Transverse colon (tissue), 4 donors: ENCODE data around the gene FOXP1. TPM values are rescaled to one million over a fixed set of nuclear protein-coding genes. Genes with fewer than 3 reads are reported as not detected.

Source experiments
- DNase-seq: peaks from one replicate; pipeline ENCODE4 v3.0.0-alpha.2; 2019
- H3K27ac ChIP-seq, 4 donors: fragments of 200-600 bp; sonication (generic); 2 replicates each; pipeline ENCODE4 v1.5.1; 2016 to 2018; ENCODE audit warnings: inconsistent platforms in 4 of 4
- H3K27me3 ChIP-seq: fragments of 200-600 bp; sonication (generic); 2 replicates; pipeline ENCODE4 v1.5.1; 2017; ENCODE audit warnings: inconsistent platforms
- H3K36me3 ChIP-seq, 4 donors: fragments of 200-600 bp; sonication (generic); 2 replicates each; pipeline ENCODE4 v1.5.1; 2017 to 2019; ENCODE audit warnings: inconsistent platforms in 4 of 4
- H3K4me1 ChIP-seq, 4 donors: fragments of 200-600 bp; sonication (generic); 2 replicates each; pipeline ENCODE4 v1.5.1; 2017 to 2020; ENCODE audit warnings: inconsistent platforms in 4 of 4
- H3K4me3 ChIP-seq, 4 donors: fragments of 200-600 bp; sonication (generic); 1 replicate in 1 of 4; 2 replicates in 3 of 4; pipeline versions ENCODE4 v1.5.1 to v1.6.1; 2017 to 2019; ENCODE audit warnings: inconsistent platforms in 4 of 4
- H3K9me3 ChIP-seq, 2 donors: fragments of 200-600 bp; sonication (generic); 2 replicates each; pipeline ENCODE4 v1.5.1; 2017 to 2019; ENCODE audit warnings: inconsistent platforms in 2 of 2
- EP300 ChIP-seq: sonication (generic); formaldehyde crosslinking; IDR thresholded peaks from one replicate; pipeline ENCODE4 v1.6.1; 2017; ENCODE audit warnings: antibody characterized with exemption, low read depth
- POLR2A ChIP-seq: fragments of 450-650 bp; IDR thresholded peaks from one replicate; pipeline ENCODE4 v1.6.1; 2016; ENCODE audit warnings: antibody characterized with exemption, mild to moderate bottlenecking, moderate library complexity
- POLR2AphosphoS5 ChIP-seq, 3 donors: sonication (generic); formaldehyde crosslinking; IDR thresholded peaks; one replicate each; pipeline ENCODE4 v1.6.1; 2016; ENCODE audit warnings: antibody characterized with exemption in 3 of 3
- WGBS, 2 donors: methylation state at CpG; one replicate each; pipeline ENCODE4 v1.1.5; 2018; ENCODE audit warnings: low coverage in 1 of 2; 5-methylcytosine and 5-hydroxymethylcytosine counted together
- in situ Hi-C, 4 donors: fragments of 200-750 bp; cut with MboI; loops; one replicate each; pipeline versions ENCODE4 v1.15.0 to v1.15.1; 2017; ENCODE audit warnings: low sequenced_read_pairs in 3 of 4, low pct_ligation_motif_present in 1 of 4, low pct_unique_long_range_greater_than_20kb in 1 of 4
- intact Hi-C: fragments of 100-400 bp; cut with DNase I; formaldehyde crosslinking; loops from one replicate; pipeline ENCODE4 v1.15.1; 2023; ENCODE audit warnings: low total_unique reads
- total RNA-seq, 4 donors: library from RNA; depleted of rRNA; stranded (reverse); fragments of >200 nt; gene quantifications; one replicate each; pipeline ENCODE4 v1.1.0, GENCODE V29; 2016
- TF ChIP-seq, protein P1 (sequence below), 5 experiments: fragments of 200-600 bp in 3 of 5; fragments of 450-650 bp in 2 of 5; sonication (generic) in 3 of 5; IDR thresholded peaks; 1 replicate in 2 of 5; 2 replicates in 3 of 5; pipeline ENCODE4 v1.5.1; 2016 to 2017; ENCODE audit warnings: antibody characterized with exemption in 5 of 5, inconsistent platforms in 3 of 5, mild to moderate bottlenecking in 2 of 5, moderate library complexity in 1 of 5

The FOXP1 gene
- total RNA-seq, 4 donors from 2014 or later = 102 to 260 (median 150) TPM

DNA sequence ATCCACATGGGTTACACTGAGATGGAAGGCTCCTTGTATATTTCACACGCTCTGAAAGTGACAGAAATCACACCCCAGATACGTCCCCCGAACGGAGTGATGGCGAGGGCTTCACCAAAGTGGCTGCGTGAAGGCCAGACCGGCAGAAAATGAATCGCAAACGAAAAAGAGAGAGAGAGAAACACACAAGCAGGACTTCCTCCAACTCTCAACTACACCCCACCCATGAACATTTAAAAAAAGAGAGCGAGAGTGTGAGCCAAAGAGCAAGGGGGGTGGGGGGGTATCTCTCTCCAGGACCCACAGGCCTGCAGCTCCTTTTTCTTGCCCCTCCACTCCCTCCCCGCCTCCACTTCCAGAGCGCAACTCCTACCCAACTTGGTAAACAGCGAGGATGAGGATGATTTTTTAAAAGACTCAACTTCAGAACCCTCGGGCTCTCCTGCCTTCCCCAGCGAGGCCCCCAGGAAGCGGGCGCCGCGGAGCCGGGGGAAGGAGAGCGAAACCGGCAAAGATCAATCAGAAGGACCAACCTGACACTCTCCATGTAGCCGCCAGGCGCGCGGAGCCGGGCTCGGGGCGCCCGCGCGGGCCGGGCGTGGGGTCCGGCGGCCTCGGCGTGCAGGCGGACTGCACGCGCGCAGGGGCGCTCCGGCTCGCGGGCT lies 519.1 kb downstream of the FOXP1 start:
- Histone ChIP-seq H3K4me3 (peak overlapping the region; percentile 49 to 85 (median 70)), H3K27me3 (no peaks in the 10 kb centered on the region), H3K36me3 (no peaks in the 10 kb centered on the region), H3K9me3 (no peaks in the 10 kb centered on the region), H3K4me1 (peaks cover 19 to 80% (median 53%) of the 10 kb centered on the region in 4 donors), H3K27ac (peak overlapping the region; percentile 92 to 98 (median 98))
- in situ Hi-C loops = loop anchor here in 1 of 4 donors (25.0 kb wide), 1 partner anchor 523 kb away; the partner anchor contains the start of gene FOXP1
- TF ChIP-seq EP300 (no peak), POLR2A (peak; percentile 61), POLR2AphosphoS5 (IDR thresholded peaks at IDR 0.05) (peak in 2 of 3 donors; percentile 20 to 49)
- TF ChIP-seq, protein P1, sequence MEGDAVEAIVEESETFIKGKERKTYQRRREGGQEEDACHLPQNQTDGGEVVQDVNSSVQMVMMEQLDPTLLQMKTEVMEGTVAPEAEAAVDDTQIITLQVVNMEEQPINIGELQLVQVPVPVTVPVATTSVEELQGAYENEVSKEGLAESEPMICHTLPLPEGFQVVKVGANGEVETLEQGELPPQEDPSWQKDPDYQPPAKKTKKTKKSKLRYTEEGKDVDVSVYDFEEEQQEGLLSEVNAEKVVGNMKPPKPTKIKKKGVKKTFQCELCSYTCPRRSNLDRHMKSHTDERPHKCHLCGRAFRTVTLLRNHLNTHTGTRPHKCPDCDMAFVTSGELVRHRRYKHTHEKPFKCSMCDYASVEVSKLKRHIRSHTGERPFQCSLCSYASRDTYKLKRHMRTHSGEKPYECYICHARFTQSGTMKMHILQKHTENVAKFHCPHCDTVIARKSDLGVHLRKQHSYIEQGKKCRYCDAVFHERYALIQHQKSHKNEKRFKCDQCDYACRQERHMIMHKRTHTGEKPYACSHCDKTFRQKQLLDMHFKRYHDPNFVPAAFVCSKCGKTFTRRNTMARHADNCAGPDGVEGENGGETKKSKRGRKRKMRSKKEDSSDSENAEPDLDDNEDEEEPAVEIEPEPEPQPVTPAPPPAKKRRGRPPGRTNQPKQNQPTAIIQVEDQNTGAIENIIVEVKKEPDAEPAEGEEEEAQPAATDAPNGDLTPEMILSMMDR (IDR thresholded peaks at IDR 0.05) = peak in 2 of 5 experiments; percentile 9 to 32
- 0% methylated on average over 2 to 40 of the region's 46 CpGs for WGBS, 2 donors
- DNase-seq = peak; percentile 62
- intact Hi-C loops = loop anchor here (10.0 kb wide), 1 partner anchor 520 kb away; the partner anchor contains the start of gene FOXP1

DNA sequence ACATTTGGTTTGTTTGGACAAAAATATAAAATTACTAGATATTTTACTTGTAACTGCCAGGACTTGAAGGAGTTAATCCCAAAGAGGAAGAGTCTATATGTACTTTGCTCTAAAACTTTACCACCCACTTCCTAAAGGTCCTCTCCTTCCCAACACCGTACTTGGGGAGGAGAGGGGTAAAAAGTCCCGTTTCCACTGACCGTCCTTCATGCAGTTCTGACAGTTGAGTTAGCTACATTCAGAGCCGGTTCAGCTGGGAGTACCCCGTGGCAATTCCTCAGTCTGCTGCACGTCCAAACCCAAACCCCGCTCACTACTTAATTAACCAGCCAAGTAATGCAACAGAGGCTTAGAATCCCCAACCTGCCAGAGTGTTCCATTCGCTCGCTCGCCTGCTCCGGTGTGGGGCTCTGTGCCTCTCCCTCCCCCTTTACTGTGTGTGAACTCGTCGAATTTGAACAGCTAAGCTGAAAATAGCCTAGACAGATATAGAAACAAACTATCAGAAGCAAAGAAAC lies 519.7 kb downstream of the FOXP1 start:
- Histone ChIP-seq H3K27ac (peak overlapping the region; percentile 92 to 98 (median 98)), H3K36me3 (no peaks in the 10 kb centered on the region), H3K4me1 (peaks cover 24 to 80% (median 57%) of the 10 kb centered on the region in 4 donors), H3K27me3 (no peaks in the 10 kb centered on the region), H3K9me3 (no peaks in the 10 kb centered on the region), H3K4me3 (peak overlapping the region; percentile 49 to 85 (median 70))
- DNase-seq = no peak
- TF ChIP-seq, protein P1 (IDR thresholded peaks at IDR 0.05) = no peak
- peak; percentile 21 to 63 (median 51) for TF ChIP-seq POLR2AphosphoS5 (IDR thresholded peaks at IDR 0.05)
- in situ Hi-C loops (loop anchor here in 1 of 4 donors (25.0 kb wide), 1 partner anchor 523 kb away; the partner anchor contains the start of gene FOXP1), intact Hi-C loops (loop anchor here (10.0 kb wide), 1 partner anchor 521 kb away; the partner anchor contains the start of gene FOXP1)
- WGBS, 2 donors = 1 to 2% methylated on average over 9 to 13 of the region's 13 CpGs

DNA sequence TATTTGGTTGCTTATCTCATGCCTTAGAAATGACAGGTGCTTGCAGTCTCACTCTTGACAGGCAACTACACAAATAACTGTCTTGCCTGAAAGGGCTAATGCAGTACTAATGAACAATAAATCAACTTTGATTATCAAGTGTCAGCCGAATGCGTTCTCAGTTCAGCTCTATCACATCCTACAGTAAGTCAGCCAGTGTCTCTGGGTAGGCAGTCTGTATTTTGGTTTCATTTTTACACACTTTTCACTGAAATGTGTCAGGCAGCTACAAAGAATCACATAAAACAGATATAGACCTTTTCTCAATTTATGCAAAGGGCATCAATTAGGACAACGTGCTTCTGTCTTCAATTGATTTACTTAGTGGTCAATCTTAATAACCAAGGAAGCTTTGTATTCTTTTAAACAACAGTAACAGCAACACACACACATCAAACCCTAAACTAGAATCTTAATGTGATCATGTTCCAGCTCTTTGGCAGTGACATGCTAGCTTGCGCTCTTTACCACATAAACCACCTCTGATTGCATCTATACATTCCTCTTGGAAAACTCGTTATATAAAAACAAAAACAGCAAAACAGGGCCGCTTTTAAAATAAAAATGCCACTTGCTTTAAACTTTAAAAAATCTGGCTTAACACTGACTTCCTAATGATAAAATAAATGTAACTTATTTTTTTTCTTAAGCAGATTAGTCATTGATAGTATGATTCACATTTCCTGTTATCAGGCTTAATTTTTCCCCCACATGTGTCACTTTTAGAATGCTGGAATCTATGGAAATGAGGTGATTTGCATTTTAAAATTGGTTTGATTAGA lies 520.4 kb downstream of the FOXP1 start:
- in situ Hi-C loops (loop anchor here in 1 of 4 donors (25.0 kb wide), 1 partner anchor 524 kb away; the partner anchor contains the start of gene FOXP1), intact Hi-C loops (loop anchor here (10.0 kb wide), 1 partner anchor 522 kb away; the partner anchor contains the start of gene FOXP1)
- H3K36me3 ChIP-seq = no peaks in the 10 kb centered on the region
- TF ChIP-seq EP300 (no peak), POLR2AphosphoS5 (IDR thresholded peaks at IDR 0.05) (peak in 1 of 3 donors; percentile 4)
- no peak for DNase-seq
- peaks cover 25 to 80% (median 59%) of the 10 kb centered on the region in 4 donors for H3K4me1 ChIP-seq
- no peaks in the 10 kb centered on the region for H3K27me3 ChIP-seq
- WGBS, 2 donors = 1 to 5% methylated on average over 6 of the region's 6 CpGs
- no peaks in the 10 kb centered on the region for H3K9me3 ChIP-seq
- H3K27ac ChIP-seq = peak overlapping the region; percentile 92 to 98 (median 98)
- peak overlapping the region; percentile 49 to 85 (median 70) for H3K4me3 ChIP-seq

DNA sequence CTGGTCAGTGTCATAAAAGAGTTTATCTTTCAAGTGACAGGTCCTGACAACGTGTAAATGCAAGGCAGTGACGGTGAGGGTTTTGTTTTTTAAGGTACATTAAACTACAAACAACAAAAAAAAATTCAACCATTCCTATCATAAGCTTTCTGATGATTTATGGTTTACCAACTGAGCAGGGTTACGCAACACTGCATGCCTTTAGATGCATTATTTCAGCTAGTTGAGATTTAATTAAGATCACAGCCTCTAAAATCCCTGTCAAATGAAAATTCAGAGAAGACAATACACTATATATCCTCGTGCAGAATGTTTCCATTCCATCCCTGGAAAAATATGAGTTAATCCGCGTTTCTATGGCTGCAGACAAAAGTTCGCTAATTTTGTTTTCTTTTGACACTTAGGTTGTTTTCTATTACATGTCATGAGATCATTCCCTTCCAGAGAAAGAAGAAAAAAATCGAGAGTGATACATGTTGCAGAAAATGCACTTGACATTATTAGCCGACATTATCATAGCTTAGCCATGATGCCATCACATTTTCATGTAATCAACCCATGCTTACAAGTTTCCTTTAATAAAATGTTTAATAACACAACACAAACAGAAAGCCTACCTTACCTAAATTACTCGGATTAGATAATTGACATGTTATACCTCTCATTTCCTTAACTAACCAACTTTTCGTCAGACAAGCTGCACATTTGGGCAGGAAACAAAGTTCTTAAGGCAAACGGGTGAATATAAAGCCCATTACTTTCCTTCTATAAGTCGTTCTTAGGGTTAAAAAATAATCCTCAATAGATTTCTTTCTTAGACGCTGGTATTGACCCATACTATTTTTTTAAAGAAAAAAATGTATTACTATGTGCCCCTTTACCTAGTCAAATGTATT lies 521.2 kb downstream of the FOXP1 start:
- Histone ChIP-seq H3K36me3 (no peaks in the 10 kb centered on the region), H3K27ac (peak overlapping the region; percentile 92 to 98 (median 98)), H3K4me3 (peak overlapping the region in 3 of 4 donors; percentile 67 to 85 (median 74)), H3K27me3 (no peaks in the 10 kb centered on the region), H3K9me3 (no peaks in the 10 kb centered on the region), H3K4me1 (peaks cover 33 to 80% (median 63%) of the 10 kb centered on the region in 4 donors)
- in situ Hi-C loops = loop anchor here in 1 of 4 donors (25.0 kb wide), 1 partner anchor 525 kb away; the partner anchor contains the start of gene FOXP1
- 10 to 13% methylated on average over 14 of the region's 14 CpGs for WGBS, 2 donors
- no peak for DNase-seq
- intact Hi-C loops = loop anchor here (10.0 kb wide), 1 partner anchor 523 kb away; the partner anchor contains the start of gene FOXP1
- peak in 1 of 3 donors; percentile 25 for TF ChIP-seq POLR2AphosphoS5 (IDR thresholded peaks at IDR 0.05)
- TF ChIP-seq, protein P1 (IDR thresholded peaks at IDR 0.05) = no peak
- no peak for TF ChIP-seq EP300
